Measurements from ENCODE around the gene NCOA6.

- TF ChIP-seq CTCF (conservative IDR thresholded peaks at IDR 0.05 in 1 of 2, IDR thresholded peaks at IDR 0.05 in 1 of 2; ENCODE audit: extremely low read depth in 1 of 2, insufficient read depth in 1 of 2, low read depth in 1 of 2, low read length in 2 of 2) (no peak), EZH2 (IDR thresholded peaks at IDR 0.05; ENCODE audit: borderline replicate concordance, low read length) (no peak)
Measured at GRCh38 chr20:34736106-34736735, 89.2 kb downstream of the NCOA6 start.
